ENCODE results near the gene TLE2.
"Not testable (repeated sequence)": the region's sequence is repeated elsewhere in the genome, so short reads cannot be mapped to it uniquely, and the experiment has no call there.

The TLE2 gene

GRCh38 chr19:3014135-3014534, 14.9 kb downstream of the TLE2 start:
- no peak for DNase-seq
- Histone ChIP-seq H3K27ac (ENCODE audit: insufficient read depth, low read length, poor library complexity, severe bottlenecking) (no peak overlapping the region), H3K4me1 (ENCODE audit: control insufficient read depth, insufficient read depth, low read length, poor library complexity, severe bottlenecking) (no peaks in the 10 kb centered on the region), H3K9me3 (ENCODE audit: control insufficient read depth, low read length) (no peaks in the 10 kb centered on the region), H3K4me3 (ENCODE audit: insufficient read depth, low read depth, low read length, poor library complexity, severe bottlenecking) (no peak overlapping the region), H3K36me3 (ENCODE audit: control insufficient read depth, insufficient read depth, low read length) (peaks cover 8% of the 10 kb centered on the region), H3K27me3 (replicated peaks; ENCODE audit: control insufficient read depth, insufficient read depth, low read length, poor library complexity, severe bottlenecking) (no peaks in the 10 kb centered on the region)

GRCh38 chr19:3013263-3013725, 15.8 kb downstream of the TLE2 start:
- Histone ChIP-seq H3K4me3 (ENCODE audit: insufficient read depth, low read depth, low read length, poor library complexity, severe bottlenecking) (no peak overlapping the region), H3K36me3 (ENCODE audit: control insufficient read depth, insufficient read depth, low read length) (peaks cover 8% of the 10 kb centered on the region), H3K27me3 (replicated peaks; ENCODE audit: control insufficient read depth, insufficient read depth, low read length, poor library complexity, severe bottlenecking) (no peaks in the 10 kb centered on the region), H3K4me1 (ENCODE audit: control insufficient read depth, insufficient read depth, low read length, poor library complexity, severe bottlenecking) (no peaks in the 10 kb centered on the region), H3K27ac (ENCODE audit: insufficient read depth, low read length, poor library complexity, severe bottlenecking) (no peak overlapping the region), H3K9me3 (ENCODE audit: control insufficient read depth, low read length) (no peaks in the 10 kb centered on the region)
- no peak for DNase-seq

GRCh38 chr19:3012621-3013262, 16.3 kb downstream of the TLE2 start:
- no peaks in the 10 kb centered on the region for H3K9me3 ChIP-seq (ENCODE audit: control insufficient read depth, low read length)
- no peaks in the 10 kb centered on the region for H3K4me1 ChIP-seq (ENCODE audit: control insufficient read depth, insufficient read depth, low read length, poor library complexity, severe bottlenecking)
- H3K27me3 ChIP-seq (replicated peaks; ENCODE audit: control insufficient read depth, insufficient read depth, low read length, poor library complexity, severe bottlenecking) = no peaks in the 10 kb centered on the region
- DNase-seq = no peak
- no peak overlapping the region for H3K27ac ChIP-seq (ENCODE audit: insufficient read depth, low read length, poor library complexity, severe bottlenecking)
- H3K36me3 ChIP-seq (ENCODE audit: control insufficient read depth, insufficient read depth, low read length) = peaks cover 8% of the 10 kb centered on the region
- no peak overlapping the region for H3K4me3 ChIP-seq (ENCODE audit: insufficient read depth, low read depth, low read length, poor library complexity, severe bottlenecking)

GRCh38 chr19:3012059-3012458, 17.0 kb downstream of the TLE2 start:
- H3K27ac ChIP-seq (ENCODE audit: insufficient read depth, low read length, poor library complexity, severe bottlenecking); H3K4me1 ChIP-seq (ENCODE audit: control insufficient read depth, insufficient read depth, low read length, poor library complexity, severe bottlenecking); DNase-seq; H3K4me3 ChIP-seq (ENCODE audit: insufficient read depth, low read depth, low read length, poor library complexity, severe bottlenecking); H3K9me3 ChIP-seq (ENCODE audit: control insufficient read depth, low read length); H3K36me3 ChIP-seq (ENCODE audit: control insufficient read depth, insufficient read depth, low read length); H3K27me3 ChIP-seq (replicated peaks; ENCODE audit: control insufficient read depth, insufficient read depth, low read length, poor library complexity, severe bottlenecking): not testable (repeated sequence)

GRCh38 chr19:3010871-3011270, 18.2 kb downstream of the TLE2 start:
- Histone ChIP-seq H3K27me3 (replicated peaks; ENCODE audit: control insufficient read depth, insufficient read depth, low read length, poor library complexity, severe bottlenecking) (no peaks in the 10 kb centered on the region), H3K4me3 (ENCODE audit: insufficient read depth, low read depth, low read length, poor library complexity, severe bottlenecking) (no peak overlapping the region), H3K4me1 (ENCODE audit: control insufficient read depth, insufficient read depth, low read length, poor library complexity, severe bottlenecking) (no peaks in the 10 kb centered on the region), H3K27ac (ENCODE audit: insufficient read depth, low read length, poor library complexity, severe bottlenecking) (no peak overlapping the region), H3K36me3 (ENCODE audit: control insufficient read depth, insufficient read depth, low read length) (peaks cover 8% of the 10 kb centered on the region), H3K9me3 (ENCODE audit: control insufficient read depth, low read length) (no peaks in the 10 kb centered on the region)
- DNase-seq = no peak

GRCh38 chr19:3008994-3009393, 20.1 kb downstream of the TLE2 start:
- Histone ChIP-seq H3K4me1 (ENCODE audit: control insufficient read depth, insufficient read depth, low read length, poor library complexity, severe bottlenecking) (no peaks in the 10 kb centered on the region), H3K27ac (ENCODE audit: insufficient read depth, low read length, poor library complexity, severe bottlenecking) (no peak overlapping the region), H3K9me3 (ENCODE audit: control insufficient read depth, low read length) (no peaks in the 10 kb centered on the region), H3K4me3 (ENCODE audit: insufficient read depth, low read depth, low read length, poor library complexity, severe bottlenecking) (no peak overlapping the region), H3K36me3 (ENCODE audit: control insufficient read depth, insufficient read depth, low read length) (peaks cover 8% of the 10 kb centered on the region), H3K27me3 (replicated peaks; ENCODE audit: control insufficient read depth, insufficient read depth, low read length, poor library complexity, severe bottlenecking) (no peaks in the 10 kb centered on the region)
- DNase-seq = no peak

- Histone ChIP-seq H3K4me3 (ENCODE audit: insufficient read depth, low read depth, low read length, poor library complexity, severe bottlenecking) (no peak overlapping the region), H3K27ac (ENCODE audit: insufficient read depth, low read length, poor library complexity, severe bottlenecking) (no peak overlapping the region), H3K4me1 (ENCODE audit: control insufficient read depth, insufficient read depth, low read length, poor library complexity, severe bottlenecking) (no peaks in the 10 kb centered on the region), H3K36me3 (ENCODE audit: control insufficient read depth, insufficient read depth, low read length) (peaks cover 6% of the 10 kb centered on the region), H3K9me3 (ENCODE audit: control insufficient read depth, low read length) (no peaks in the 10 kb centered on the region), H3K27me3 (replicated peaks; ENCODE audit: control insufficient read depth, insufficient read depth, low read length, poor library complexity, severe bottlenecking) (no peaks in the 10 kb centered on the region)
- no peak for DNase-seq
Measured at GRCh38 chr19:3007975-3008374, 21.1 kb downstream of the TLE2 start.

GRCh38 chr19:3006075-3006767, 22.9 kb downstream of the TLE2 start:
- Histone ChIP-seq H3K27ac (ENCODE audit: insufficient read depth, low read length, poor library complexity, severe bottlenecking) (no peak overlapping the region), H3K9me3 (ENCODE audit: control insufficient read depth, low read length) (no peaks in the 10 kb centered on the region), H3K36me3 (ENCODE audit: control insufficient read depth, insufficient read depth, low read length) (no peaks in the 10 kb centered on the region), H3K4me1 (ENCODE audit: control insufficient read depth, insufficient read depth, low read length, poor library complexity, severe bottlenecking) (no peaks in the 10 kb centered on the region), H3K4me3 (ENCODE audit: insufficient read depth, low read depth, low read length, poor library complexity, severe bottlenecking) (no peak overlapping the region), H3K27me3 (replicated peaks; ENCODE audit: control insufficient read depth, insufficient read depth, low read length, poor library complexity, severe bottlenecking) (no peaks in the 10 kb centered on the region)
- DNase-seq = no peak

- no peak overlapping the region for H3K27ac ChIP-seq (ENCODE audit: insufficient read depth, low read length, poor library complexity, severe bottlenecking)
- no peaks in the 10 kb centered on the region for H3K9me3 ChIP-seq (ENCODE audit: control insufficient read depth, low read length)
- H3K36me3 ChIP-seq (ENCODE audit: control insufficient read depth, insufficient read depth, low read length) = no peaks in the 10 kb centered on the region
- no peak overlapping the region for H3K4me3 ChIP-seq (ENCODE audit: insufficient read depth, low read depth, low read length, poor library complexity, severe bottlenecking)
- DNase-seq = no peak
- H3K27me3 ChIP-seq (replicated peaks; ENCODE audit: control insufficient read depth, insufficient read depth, low read length, poor library complexity, severe bottlenecking) = no peaks in the 10 kb centered on the region
- no peaks in the 10 kb centered on the region for H3K4me1 ChIP-seq (ENCODE audit: control insufficient read depth, insufficient read depth, low read length, poor library complexity, severe bottlenecking)
Measured at GRCh38 chr19:3005345-3005744, 23.7 kb downstream of the TLE2 start.

GRCh38 chr19:3004522-3004921, 24.6 kb downstream of the TLE2 start:
- no peaks in the 10 kb centered on the region for H3K9me3 ChIP-seq (ENCODE audit: control insufficient read depth, low read length)
- DNase-seq = no peak
- no peaks in the 10 kb centered on the region for H3K4me1 ChIP-seq (ENCODE audit: control insufficient read depth, insufficient read depth, low read length, poor library complexity, severe bottlenecking)
- no peaks in the 10 kb centered on the region for H3K36me3 ChIP-seq (ENCODE audit: control insufficient read depth, insufficient read depth, low read length)
- H3K27ac ChIP-seq (ENCODE audit: insufficient read depth, low read length, poor library complexity, severe bottlenecking) = no peak overlapping the region
- H3K27me3 ChIP-seq (replicated peaks; ENCODE audit: control insufficient read depth, insufficient read depth, low read length, poor library complexity, severe bottlenecking) = no peaks in the 10 kb centered on the region
- H3K4me3 ChIP-seq (ENCODE audit: insufficient read depth, low read depth, low read length, poor library complexity, severe bottlenecking) = no peak overlapping the region
